ENCODE measurements around the gene ZCCHC17. TPM values are rescaled to one million over a fixed set of nuclear protein-coding genes. Genes with fewer than 3 reads are reported as not detected.
A peak's percentile ranks its signal among the peaks of the same experiment; 100 is the strongest.
"Not testable (repeated sequence)": the region's sequence is repeated elsewhere in the genome, so short reads cannot be mapped to it uniquely, and the experiment has no call there.

Gene ZCCHC17
- total and polyA plus RNA-seq, 2 experiments from 2014 or later: 25.9 to 44.3 TPM

DNA sequence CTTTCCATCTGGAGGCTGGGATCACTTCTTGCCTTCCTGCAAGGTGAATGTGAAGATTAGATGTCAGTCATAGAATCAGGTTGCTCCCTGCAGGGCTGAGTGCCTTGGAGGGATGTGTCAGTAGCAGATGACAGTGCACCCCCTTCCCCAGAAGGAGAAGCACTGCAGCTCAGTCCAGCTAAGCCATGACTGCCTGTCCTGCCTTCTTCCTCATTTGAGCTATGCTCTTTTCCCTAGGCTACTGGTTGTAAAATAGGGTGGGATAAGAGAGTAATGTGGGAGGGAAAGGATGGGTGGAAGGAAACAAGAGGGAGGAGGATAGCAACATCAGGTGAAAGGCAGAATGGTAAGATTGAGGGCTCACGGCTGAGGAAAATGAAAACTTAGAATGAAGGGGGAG, 87.1 kb downstream of the ZCCHC17 start:
- Histone ChIP-seq H3K4me2 (no peak overlapping the region), H2AFZ (no peak overlapping the region), H3K27me3 (no peaks in the 10 kb centered on the region), H3K27ac (no peak overlapping the region), H3K4me1 (ENCODE audit: insufficient read depth) (peaks cover 3% of the 10 kb centered on the region), H3K9me3 (ENCODE audit: low read depth) (no peaks in the 10 kb centered on the region), H3K36me3 (replicated peaks; ENCODE audit: insufficient read depth, low read depth) (no peaks in the 10 kb centered on the region), H3K9me2 (replicated peaks; ENCODE audit: insufficient read depth) (no peaks in the 10 kb centered on the region), H4K20me1 (ENCODE audit: insufficient read depth, poor library complexity, severe bottlenecking) (no peaks in the 10 kb centered on the region), H3K79me2 (no peaks in the 10 kb centered on the region), H3K4me3 (no peak overlapping the region)
- no peak for DNase-seq (ENCODE audit: low spot score)
- TF ChIP-seq, protein P1, sequence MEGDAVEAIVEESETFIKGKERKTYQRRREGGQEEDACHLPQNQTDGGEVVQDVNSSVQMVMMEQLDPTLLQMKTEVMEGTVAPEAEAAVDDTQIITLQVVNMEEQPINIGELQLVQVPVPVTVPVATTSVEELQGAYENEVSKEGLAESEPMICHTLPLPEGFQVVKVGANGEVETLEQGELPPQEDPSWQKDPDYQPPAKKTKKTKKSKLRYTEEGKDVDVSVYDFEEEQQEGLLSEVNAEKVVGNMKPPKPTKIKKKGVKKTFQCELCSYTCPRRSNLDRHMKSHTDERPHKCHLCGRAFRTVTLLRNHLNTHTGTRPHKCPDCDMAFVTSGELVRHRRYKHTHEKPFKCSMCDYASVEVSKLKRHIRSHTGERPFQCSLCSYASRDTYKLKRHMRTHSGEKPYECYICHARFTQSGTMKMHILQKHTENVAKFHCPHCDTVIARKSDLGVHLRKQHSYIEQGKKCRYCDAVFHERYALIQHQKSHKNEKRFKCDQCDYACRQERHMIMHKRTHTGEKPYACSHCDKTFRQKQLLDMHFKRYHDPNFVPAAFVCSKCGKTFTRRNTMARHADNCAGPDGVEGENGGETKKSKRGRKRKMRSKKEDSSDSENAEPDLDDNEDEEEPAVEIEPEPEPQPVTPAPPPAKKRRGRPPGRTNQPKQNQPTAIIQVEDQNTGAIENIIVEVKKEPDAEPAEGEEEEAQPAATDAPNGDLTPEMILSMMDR (IDR thresholded peaks at IDR 0.05; ENCODE audit: poor library complexity): no peak
- no peak for TF ChIP-seq EZH2 (IDR thresholded peaks at IDR 0.05; ENCODE audit: borderline replicate concordance)
- no peak for TF ChIP-seq EZH2phosphoT487 (IDR thresholded peaks at IDR 0.05; ENCODE audit: low read depth, severe bottlenecking, unreplicated experiment)
- WGBS (ENCODE audit: low lambda C conversion rate, missing lambda C conversion rate): 53% methylated on average over 1 of the region's 1 CpG

DNA sequence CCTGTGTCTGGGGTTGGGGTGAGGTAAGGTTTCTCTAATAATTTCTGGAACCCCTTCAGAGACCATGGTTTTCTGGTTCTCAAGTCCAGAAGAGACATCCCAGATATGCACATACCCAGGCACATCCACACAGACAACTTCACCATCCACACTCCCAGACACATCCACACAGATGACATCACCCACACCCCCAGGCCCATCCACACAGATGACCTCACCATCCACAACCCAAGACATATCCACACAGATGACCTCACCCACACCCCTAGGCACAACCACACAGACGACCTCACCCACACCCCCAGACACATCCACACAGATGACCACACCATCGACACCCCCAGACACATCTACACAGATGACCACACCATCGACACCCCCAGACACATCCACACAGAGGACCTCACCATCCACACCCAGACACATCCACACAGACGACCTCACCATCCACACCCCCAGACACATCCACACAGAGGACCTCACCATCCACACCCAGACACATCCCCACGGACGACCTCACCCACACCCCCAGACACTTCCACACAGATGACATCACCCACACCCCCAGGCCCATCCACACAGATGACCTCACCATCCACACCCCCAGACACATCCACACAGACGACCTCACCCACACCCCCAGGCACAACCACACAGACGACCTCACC, 89.9 kb downstream of the ZCCHC17 start:
- WGBS (ENCODE audit: low lambda C conversion rate, missing lambda C conversion rate): 80% methylated on average over 2 of the region's 8 CpGs
- H4K20me1 ChIP-seq (ENCODE audit: insufficient read depth, poor library complexity, severe bottlenecking); H3K9me2 ChIP-seq (replicated peaks; ENCODE audit: insufficient read depth); H3K27me3 ChIP-seq; H3K9me3 ChIP-seq (ENCODE audit: low read depth); DNase-seq (ENCODE audit: low spot score); H3K4me2 ChIP-seq; H2AFZ ChIP-seq; H3K79me2 ChIP-seq; H3K4me3 ChIP-seq; H3K36me3 ChIP-seq (replicated peaks; ENCODE audit: insufficient read depth, low read depth); H3K27ac ChIP-seq: not testable (repeated sequence)
- peaks cover 20% of the 10 kb centered on the region for H3K4me1 ChIP-seq (ENCODE audit: insufficient read depth)

DNA sequence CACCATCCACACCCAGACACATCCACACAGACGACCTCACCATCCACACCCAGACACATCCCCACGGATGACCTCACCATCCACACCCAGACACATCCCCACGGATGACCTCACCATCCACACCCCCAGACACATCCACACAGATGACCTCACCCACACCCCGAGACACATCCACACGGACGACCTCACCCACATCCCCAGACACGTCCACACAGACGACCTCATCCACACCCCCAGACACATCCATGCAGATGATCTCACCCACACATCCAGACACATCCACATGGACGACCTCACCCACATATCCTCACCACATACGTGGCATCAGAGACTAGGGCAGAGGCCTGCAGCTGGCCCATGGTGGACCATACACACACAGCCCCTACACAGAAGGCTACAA, 90.8 kb downstream of the ZCCHC17 start:
- WGBS (ENCODE audit: low lambda C conversion rate, missing lambda C conversion rate): 86% methylated on average over 9 of the region's 10 CpGs
- no peak overlapping the region for H2AFZ ChIP-seq
- H3K4me1 ChIP-seq (ENCODE audit: insufficient read depth): peaks cover 18% of the 10 kb centered on the region
- H3K4me2 ChIP-seq: no peak overlapping the region
- H3K79me2 ChIP-seq: no peaks in the 10 kb centered on the region
- no peaks in the 10 kb centered on the region for H3K9me3 ChIP-seq (ENCODE audit: low read depth)
- H3K36me3 ChIP-seq (replicated peaks; ENCODE audit: insufficient read depth, low read depth): no peaks in the 10 kb centered on the region
- DNase-seq (ENCODE audit: low spot score): no peak
- TF ChIP-seq EZH2phosphoT487 (IDR thresholded peaks at IDR 0.05; ENCODE audit: low read depth, severe bottlenecking, unreplicated experiment) (no peak), EZH2 (IDR thresholded peaks at IDR 0.05; ENCODE audit: borderline replicate concordance) (no peak)
- TF ChIP-seq, protein P1 (IDR thresholded peaks at IDR 0.05; ENCODE audit: poor library complexity): no peak
- no peaks in the 10 kb centered on the region for H3K9me2 ChIP-seq (replicated peaks; ENCODE audit: insufficient read depth)
- H3K27me3 ChIP-seq: no peaks in the 10 kb centered on the region
- no peaks in the 10 kb centered on the region for H4K20me1 ChIP-seq (ENCODE audit: insufficient read depth, poor library complexity, severe bottlenecking)
- H3K4me3 ChIP-seq: no peak overlapping the region
- H3K27ac ChIP-seq: no peak overlapping the region

DNA sequence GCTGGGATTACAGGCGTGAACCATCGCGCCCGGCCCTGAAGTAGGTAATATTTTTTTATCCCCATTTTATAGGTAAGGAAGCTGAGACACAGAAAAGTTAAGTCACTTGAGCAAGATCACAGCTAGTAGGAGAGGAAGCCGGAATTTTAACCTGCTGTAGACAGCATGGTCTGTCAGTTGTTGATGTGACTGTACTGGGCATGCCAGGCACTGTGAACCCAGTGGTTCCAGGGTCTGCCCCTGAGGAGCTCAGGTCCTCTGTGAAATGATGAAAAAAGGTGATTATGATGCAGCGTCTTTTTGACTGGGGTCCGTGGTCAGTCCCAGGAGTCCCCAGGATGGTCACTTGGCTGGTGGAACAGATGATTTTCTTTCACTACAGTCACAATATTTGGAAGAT, 92.8 kb downstream of the ZCCHC17 start:
- H3K27ac ChIP-seq: peak overlapping the region; percentile 94
- 93% methylated on average over 7 of the region's 7 CpGs for WGBS (ENCODE audit: low lambda C conversion rate, missing lambda C conversion rate)
- no peaks in the 10 kb centered on the region for H3K9me2 ChIP-seq (replicated peaks; ENCODE audit: insufficient read depth)
- H3K4me2 ChIP-seq: peak overlapping the region; percentile 34
- H3K9me3 ChIP-seq (ENCODE audit: low read depth): no peaks in the 10 kb centered on the region
- no peaks in the 10 kb centered on the region for H4K20me1 ChIP-seq (ENCODE audit: insufficient read depth, poor library complexity, severe bottlenecking)
- peaks cover 18% of the 10 kb centered on the region for H3K4me1 ChIP-seq (ENCODE audit: insufficient read depth)
- no peak overlapping the region for H2AFZ ChIP-seq
- H3K79me2 ChIP-seq: no peaks in the 10 kb centered on the region
- no peaks in the 10 kb centered on the region for H3K27me3 ChIP-seq
- no peak overlapping the region for H3K4me3 ChIP-seq
- H3K36me3 ChIP-seq (replicated peaks; ENCODE audit: insufficient read depth, low read depth): no peaks in the 10 kb centered on the region
- TF ChIP-seq, protein P1 (IDR thresholded peaks at IDR 0.05; ENCODE audit: poor library complexity): no peak
- no peak for TF ChIP-seq EZH2 (IDR thresholded peaks at IDR 0.05; ENCODE audit: borderline replicate concordance)
- no peak for TF ChIP-seq EZH2phosphoT487 (IDR thresholded peaks at IDR 0.05; ENCODE audit: low read depth, severe bottlenecking, unreplicated experiment)
- DNase-seq (ENCODE audit: low spot score): no peak
